Caco-2 (cell line): Measurements from ENCODE around the gene SPCS1. TPM values are rescaled to one million over a fixed set of nuclear protein-coding genes. Genes with fewer than 3 reads are reported as not detected.

Experiments used
- BruUV-seq: library from RNA; stranded (reverse); fragments of 400-500 nt; replicated peaks from 2 replicates; lab custom pipeline; 2021; lab: Mats Ljungman, UMichigan
- CTCF ChIA-PET: fragments of 300-600 bp; sonication (Branson Sonifier 250); formaldehyde crosslinking; loops from one replicate; lab custom pipeline; 2022; ENCODE audit warnings: antibody characterized with exemption; lab: Charles Lee
- POLR2A ChIA-PET: fragments of 300-600 bp; sonication (Branson Sonifier 250); formaldehyde crosslinking; loops from one replicate; lab custom pipeline; 2022; ENCODE audit warnings: antibody characterized with exemption; lab: Charles Lee
- DNase-seq, 2 experiments: peaks; one replicate each; pipeline versions ENCODE4 v3.0.0 to v3.0.0-alpha.2; 2020 to 2022
- H3K27me3 ChIP-seq: replicated peaks from 2 replicates; pipeline ENCODE4 v1.6.0; 2011; ENCODE audit warnings: low read length; ENCODE audit not compliant: control insufficient read depth, insufficient read depth
- H3K36me3 ChIP-seq: 2 replicates; pipeline ENCODE4 v1.5.1; 2011; ENCODE audit warnings: low read length; ENCODE audit not compliant: control insufficient read depth, insufficient read depth
- H3K4me1 ChIP-seq: fragments of 250-450 bp; sonication (Bioruptor Pico); 2 replicates; pipeline ENCODE4 v1.5.1; 2020; ENCODE audit warnings: mild to moderate bottlenecking
- H3K4me3 ChIP-seq: 2 replicates; pipeline ENCODE4 v1.5.1; 2011; ENCODE audit warnings: low read depth, mild to moderate bottlenecking, control low read depth, low read length
- H3K9me3 ChIP-seq: fragments of 250-450 bp; sonication (Bioruptor Pico); 2 replicates; pipeline ENCODE4 v1.5.1; 2020; ENCODE audit warnings: mild to moderate bottlenecking, moderate library complexity
- H3K27ac Mint-ChIP-seq: one replicate; pipeline ENCODE4 v1.8.0; 2022; ENCODE audit warnings: mixed read lengths; ENCODE audit not compliant: unreplicated experiment
- H3K27me3 Mint-ChIP-seq: one replicate; pipeline ENCODE4 v1.8.0; 2022; ENCODE audit warnings: mixed read lengths; ENCODE audit not compliant: insufficient read depth, unreplicated experiment
- H3K36me3 Mint-ChIP-seq: one replicate; pipeline ENCODE4 v1.8.0; 2022; ENCODE audit warnings: mild to moderate bottlenecking, mixed read lengths; ENCODE audit not compliant: insufficient read depth, unreplicated experiment
- H3K4me1 Mint-ChIP-seq: one replicate; pipeline ENCODE4 v1.8.0; 2022; ENCODE audit warnings: low read depth, mixed read lengths; ENCODE audit not compliant: unreplicated experiment
- H3K4me3 Mint-ChIP-seq: one replicate; pipeline ENCODE4 v1.8.0; 2022; ENCODE audit warnings: mild to moderate bottlenecking, moderate library complexity, mixed read lengths; ENCODE audit not compliant: unreplicated experiment
- H3K9me3 Mint-ChIP-seq: one replicate; pipeline ENCODE4 v1.8.0; 2022; ENCODE audit warnings: mixed read lengths; ENCODE audit not compliant: unreplicated experiment
- intact Hi-C: fragments of 100-400 bp; cut with micrococcal nuclease; formaldehyde crosslinking; loops from one replicate; pipeline ENCODE4 v1.10.0; 2022; ENCODE audit not compliant: unreplicated experiment
- total RNA-seq: library from RNA; stranded (reverse); gene quantifications from 2 replicates; pipeline ENCODE4 v1.2.3, GENCODE V29; 2022
- TF ChIP-seq, protein P1 (sequence below), 2 experiments: fragments of 200-600 bp in 1 of 2; IDR thresholded peaks; 1 replicate in 1 of 2; 2 replicates in 1 of 2; pipeline versions ENCODE4 v1.5.1 to v1.8.0; 2011 to 2022; ENCODE audit warnings: antibody characterized with exemption in 1 of 2, control low read depth in 1 of 2, inconsistent platforms in 1 of 2, low read depth in 1 of 2, low read length in 1 of 2, mild to moderate bottlenecking in 1 of 2, moderate library complexity in 1 of 2; ENCODE audit not compliant: insufficient read depth in 1 of 2, severe bottlenecking in 1 of 2, unreplicated experiment in 1 of 2

Gene SPCS1
- total RNA-seq, 1 experiment from 2014 or later, result 153 TPM

DNA sequence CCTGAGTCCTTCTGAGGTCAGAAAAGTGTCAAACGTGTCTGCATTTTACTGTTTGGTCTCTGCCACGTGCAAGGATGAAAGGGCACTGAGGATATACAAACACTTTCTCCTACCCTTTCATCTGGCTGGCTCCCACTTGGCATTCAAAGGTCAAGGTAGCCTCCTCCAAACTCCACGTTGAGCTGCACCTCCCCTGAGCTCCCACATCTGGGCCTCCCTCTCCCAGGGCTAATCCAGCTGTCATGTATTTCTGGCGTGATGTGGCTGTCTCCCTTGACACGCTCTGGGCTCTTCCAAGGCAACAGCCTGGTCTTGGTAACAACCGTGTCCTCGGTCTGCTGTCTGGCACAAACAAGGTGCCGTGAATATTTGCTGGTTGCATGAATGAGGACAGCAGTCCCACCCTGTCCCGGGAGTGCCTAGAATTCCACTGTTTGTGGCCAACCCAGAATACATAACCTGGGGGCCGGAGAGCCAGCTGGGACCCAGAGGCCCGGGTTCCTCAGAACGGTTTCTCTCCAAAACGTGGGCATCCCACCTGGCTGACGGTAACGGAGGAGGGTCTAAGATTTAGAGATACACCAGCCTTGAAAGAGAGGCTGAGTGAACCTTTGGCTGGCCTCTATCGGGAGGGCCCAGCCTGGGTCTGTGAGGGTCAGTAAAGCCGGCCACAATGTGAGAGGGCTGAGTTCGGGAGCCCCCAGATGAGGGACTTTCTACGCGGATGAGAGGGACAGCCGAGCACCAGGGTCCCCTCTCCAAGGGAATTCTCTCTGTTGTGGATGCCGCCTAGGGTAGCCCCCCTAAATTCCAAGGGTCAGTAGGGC, 1.1 kb upstream of the SPCS1 start:
- Mint-ChIP-seq H3K9me3 (no peaks in the 10 kb centered on the region), H3K27me3 (no peaks in the 10 kb centered on the region), H3K27ac (peak overlapping the region; percentile 95), H3K36me3 (peaks cover 27% of the 10 kb centered on the region), H3K4me3 (peak overlapping the region; percentile 96), H3K4me1 (peaks cover 7% of the 10 kb centered on the region)
- TF ChIP-seq, protein P1, sequence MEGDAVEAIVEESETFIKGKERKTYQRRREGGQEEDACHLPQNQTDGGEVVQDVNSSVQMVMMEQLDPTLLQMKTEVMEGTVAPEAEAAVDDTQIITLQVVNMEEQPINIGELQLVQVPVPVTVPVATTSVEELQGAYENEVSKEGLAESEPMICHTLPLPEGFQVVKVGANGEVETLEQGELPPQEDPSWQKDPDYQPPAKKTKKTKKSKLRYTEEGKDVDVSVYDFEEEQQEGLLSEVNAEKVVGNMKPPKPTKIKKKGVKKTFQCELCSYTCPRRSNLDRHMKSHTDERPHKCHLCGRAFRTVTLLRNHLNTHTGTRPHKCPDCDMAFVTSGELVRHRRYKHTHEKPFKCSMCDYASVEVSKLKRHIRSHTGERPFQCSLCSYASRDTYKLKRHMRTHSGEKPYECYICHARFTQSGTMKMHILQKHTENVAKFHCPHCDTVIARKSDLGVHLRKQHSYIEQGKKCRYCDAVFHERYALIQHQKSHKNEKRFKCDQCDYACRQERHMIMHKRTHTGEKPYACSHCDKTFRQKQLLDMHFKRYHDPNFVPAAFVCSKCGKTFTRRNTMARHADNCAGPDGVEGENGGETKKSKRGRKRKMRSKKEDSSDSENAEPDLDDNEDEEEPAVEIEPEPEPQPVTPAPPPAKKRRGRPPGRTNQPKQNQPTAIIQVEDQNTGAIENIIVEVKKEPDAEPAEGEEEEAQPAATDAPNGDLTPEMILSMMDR (IDR thresholded peaks at IDR 0.05; ENCODE audit: insufficient read depth in 1 of 2, low read depth in 1 of 2, low read length in 1 of 2, severe bottlenecking in 1 of 2, unreplicated experiment in 1 of 2), result no peak
- DNase-seq, result peak; percentile 50 to 56
- no peaks in the 10 kb centered on the region for H3K9me3 ChIP-seq
- H3K27me3 ChIP-seq, result no peaks in the 10 kb centered on the region
- H3K36me3 ChIP-seq, result no peaks in the 10 kb centered on the region
- H3K4me1 ChIP-seq, result peaks cover 9% of the 10 kb centered on the region; the same call in 1 of the 2 replicates
- H3K4me3 ChIP-seq, result peak overlapping the region; percentile 90
- ChIA-PET CTCF (no interaction called here), POLR2A (interaction anchor here (1.8 kb wide), 1 partner anchor 16 kb away, joined by 7 read pairs; no protein-coding TSS in a partner anchor)
- intact Hi-C loops, result no loop called here
- no TSS peak for BruUV-seq

DNA sequence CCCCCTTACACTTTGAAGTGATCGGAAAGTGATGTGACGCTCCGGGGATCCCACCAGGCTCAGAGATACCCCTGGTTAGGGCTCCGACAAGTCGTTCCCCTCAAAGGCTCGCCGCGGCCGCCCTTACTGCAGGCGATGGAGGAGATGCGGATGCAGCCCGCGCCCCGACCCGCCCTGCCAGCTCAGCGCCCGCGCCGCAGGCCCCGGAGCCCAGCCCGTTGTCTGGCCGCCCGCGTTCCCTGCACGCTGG, 543 bp upstream of the SPCS1 start:
- H3K9me3 ChIP-seq, result no peaks in the 10 kb centered on the region
- TF ChIP-seq, protein P1 (IDR thresholded peaks at IDR 0.05; ENCODE audit: insufficient read depth in 1 of 2, low read depth in 1 of 2, low read length in 1 of 2, severe bottlenecking in 1 of 2, unreplicated experiment in 1 of 2), result no peak
- H3K27me3 Mint-ChIP-seq, result no peaks in the 10 kb centered on the region
- peak overlapping the region; percentile 96 for H3K4me3 Mint-ChIP-seq
- DNase-seq, result no peak
- peaks cover 9% of the 10 kb centered on the region; the same call in 1 of the 2 replicates for H3K4me1 ChIP-seq
- no peaks in the 10 kb centered on the region for H3K27me3 ChIP-seq
- no TSS peak for BruUV-seq
- H3K9me3 Mint-ChIP-seq, result no peaks in the 10 kb centered on the region
- peak overlapping the region; percentile 90 for H3K4me3 ChIP-seq
- peak overlapping the region; percentile 95 for H3K27ac Mint-ChIP-seq
- H3K36me3 Mint-ChIP-seq, result peaks cover 32% of the 10 kb centered on the region
- no peaks in the 10 kb centered on the region for H3K36me3 ChIP-seq
- intact Hi-C loops, result no loop called here
- POLR2A ChIA-PET, result interaction anchor here (1.8 kb wide), 1 partner anchor 17 kb away, joined by 7 read pairs; no protein-coding TSS in a partner anchor
- CTCF ChIA-PET, result no interaction called here
- peaks cover 7% of the 10 kb centered on the region for H3K4me1 Mint-ChIP-seq

DNA sequence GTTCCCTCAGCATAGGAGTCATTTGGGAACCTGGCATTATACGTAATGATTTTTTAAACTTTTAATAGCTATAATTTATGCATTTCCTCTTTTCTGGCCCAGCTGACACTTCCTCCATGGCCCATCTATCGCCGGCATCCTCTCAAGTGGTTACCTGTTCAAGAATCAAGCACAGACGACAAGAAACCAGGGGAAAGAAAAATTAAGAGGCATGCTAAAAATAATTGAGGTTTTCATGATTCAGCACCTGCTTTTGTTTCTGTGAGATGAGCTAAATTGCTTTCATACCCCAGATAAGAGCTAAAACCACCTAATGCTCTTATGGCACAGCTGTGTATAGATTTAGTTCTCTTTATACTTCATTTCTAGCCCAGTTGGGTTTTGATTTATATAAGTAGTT, 1.7 kb downstream of the SPCS1 start:
- Mint-ChIP-seq H3K4me3 (peak overlapping the region; percentile 96), H3K27ac (no peak overlapping the region), H3K27me3 (no peaks in the 10 kb centered on the region), H3K36me3 (peaks cover 26% of the 10 kb centered on the region), H3K4me1 (peaks cover 7% of the 10 kb centered on the region), H3K9me3 (no peaks in the 10 kb centered on the region)
- H3K27me3 ChIP-seq, result no peaks in the 10 kb centered on the region
- TF ChIP-seq, protein P1 (IDR thresholded peaks at IDR 0.05; ENCODE audit: insufficient read depth in 1 of 2, low read depth in 1 of 2, low read length in 1 of 2, severe bottlenecking in 1 of 2, unreplicated experiment in 1 of 2), result no peak
- no peak overlapping the region for H3K4me3 ChIP-seq
- BruUV-seq, result no TSS peak
- H3K4me1 ChIP-seq, result peaks cover 9% of the 10 kb centered on the region; the same call in 1 of the 2 replicates
- H3K36me3 ChIP-seq, result no peaks in the 10 kb centered on the region
- CTCF ChIA-PET, result no interaction called here
- POLR2A ChIA-PET, result no interaction called here
- H3K9me3 ChIP-seq, result no peaks in the 10 kb centered on the region
- intact Hi-C loops, result no loop called here
- DNase-seq, result no peak
